Astrocyte of the spinal cord (primary cell): ENCODE results near the gene LRRK1.

Experiments
- DNase-seq: peaks from one replicate; pipeline ENCODE4 v3.0.0; 2011; ENCODE audit warnings: low read depth, low spot score
- H3K4me3 ChIP-seq: 2 replicates; pipeline ENCODE4 v1.5.1; 2011; ENCODE audit warnings: low read depth, mild to moderate bottlenecking, low read length, moderate library complexity
- CTCF ChIP-seq: IDR thresholded peaks from 2 replicates; pipeline ENCODE4 v1.5.1; 2012; ENCODE audit warnings: low read depth, mild to moderate bottlenecking, low read length, inconsistent platforms
- in situ Hi-C: cut with HindIII; loops from 2 replicates; pipeline ENCODE4 v1.10.0; 2017; ENCODE audit warnings: low sequenced_read_pairs

LRRK1 gene

DNA sequence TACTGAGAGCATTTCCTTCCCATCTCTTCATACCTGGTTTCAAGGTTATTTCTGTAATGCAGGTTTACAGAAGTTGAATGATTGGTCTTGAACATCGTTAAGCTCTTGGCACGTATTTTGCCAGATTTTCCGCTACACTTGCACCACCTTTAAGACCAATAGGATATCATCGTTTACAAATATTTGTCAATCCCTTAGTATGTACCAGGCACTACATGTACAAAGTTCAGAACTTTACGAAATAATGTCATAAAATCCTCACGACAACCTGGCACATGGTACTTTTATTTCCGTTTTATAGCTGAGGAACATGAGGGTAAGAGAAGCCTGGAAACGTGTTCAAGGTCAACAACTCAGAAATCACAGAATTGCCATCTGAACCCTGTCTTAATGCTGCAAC, 6.3 kb downstream of the LRRK1 start:
- TF ChIP-seq CTCF = no peak
- H3K4me3 ChIP-seq = no peak overlapping the region
- in situ Hi-C loops = no loop called here
- no peak for DNase-seq

DNA sequence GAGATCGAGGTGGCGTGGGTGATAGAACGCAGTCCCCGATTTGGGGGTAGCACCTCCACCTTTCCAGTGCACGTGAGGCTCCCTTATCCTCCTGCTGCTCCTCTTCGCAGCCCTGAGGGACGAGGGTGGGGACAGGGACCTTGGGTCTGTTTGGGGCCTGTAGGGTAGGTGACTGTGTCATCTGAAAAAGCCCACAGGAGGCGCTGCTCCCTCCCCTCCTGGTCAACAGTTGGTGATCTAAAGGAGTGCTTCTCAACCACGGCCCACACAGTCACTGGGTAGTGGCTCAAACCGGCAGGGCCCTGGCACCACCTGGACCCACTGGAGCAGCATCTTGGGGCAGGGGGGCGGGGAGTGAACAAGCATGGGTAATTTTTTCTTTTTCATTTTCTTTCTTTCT, 7.1 kb downstream of the LRRK1 start:
- in situ Hi-C loops = no loop called here
- DNase-seq = no peak
- no peak for TF ChIP-seq CTCF

DNA sequence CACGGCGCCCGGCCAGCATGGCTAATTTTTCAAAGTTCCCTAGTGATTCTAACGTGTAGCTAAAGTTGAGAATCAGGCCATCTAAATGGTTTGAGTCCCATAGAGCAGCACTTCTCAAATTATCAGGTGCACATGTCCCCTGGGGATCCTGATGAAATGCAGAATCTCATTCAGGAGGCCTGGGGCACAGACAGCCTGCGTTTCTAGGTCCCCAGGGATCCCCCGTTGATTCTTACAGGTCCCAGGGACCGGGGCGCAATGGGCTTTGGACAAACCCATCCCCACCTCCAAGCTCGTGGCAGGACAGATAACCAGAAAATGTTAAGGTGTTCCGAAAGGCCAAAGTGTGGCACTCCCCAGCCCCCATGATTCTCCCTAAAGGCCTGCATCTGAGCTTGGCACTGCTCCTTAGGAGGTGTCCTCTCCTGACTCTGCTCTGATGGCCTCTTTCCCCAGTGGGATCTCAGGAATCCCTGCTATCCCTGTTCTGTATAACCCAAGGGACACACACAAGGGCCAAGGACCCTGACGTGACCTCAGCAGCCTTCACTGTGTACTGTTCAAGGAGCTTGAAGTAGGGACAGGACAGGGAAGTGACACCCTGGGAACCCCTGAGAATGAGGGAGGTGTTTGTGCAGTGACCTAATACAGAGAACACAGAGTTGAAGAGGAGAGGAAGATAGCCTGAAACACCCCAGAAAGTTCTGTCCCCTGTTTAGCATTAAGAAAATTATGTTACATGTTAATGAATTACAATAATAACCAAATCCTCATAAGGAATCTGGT, 8.0 kb downstream of the LRRK1 start:
- DNase-seq = no peak
- in situ Hi-C loops = no loop called here
- TF ChIP-seq CTCF = no peak
- H3K4me3 ChIP-seq = no peak overlapping the region

More for the DNA sequence above, 7.1 kb downstream of the LRRK1 start:
- H3K4me3 ChIP-seq = no peak overlapping the region

- H3K4me3 ChIP-seq = no peak overlapping the region
- TF ChIP-seq CTCF = no peak
- no peak for DNase-seq
- in situ Hi-C loops = no loop called here
These were observed 9.6 kb downstream of the LRRK1 start for GRCh38 chr15:100928632-100929280.

DNA sequence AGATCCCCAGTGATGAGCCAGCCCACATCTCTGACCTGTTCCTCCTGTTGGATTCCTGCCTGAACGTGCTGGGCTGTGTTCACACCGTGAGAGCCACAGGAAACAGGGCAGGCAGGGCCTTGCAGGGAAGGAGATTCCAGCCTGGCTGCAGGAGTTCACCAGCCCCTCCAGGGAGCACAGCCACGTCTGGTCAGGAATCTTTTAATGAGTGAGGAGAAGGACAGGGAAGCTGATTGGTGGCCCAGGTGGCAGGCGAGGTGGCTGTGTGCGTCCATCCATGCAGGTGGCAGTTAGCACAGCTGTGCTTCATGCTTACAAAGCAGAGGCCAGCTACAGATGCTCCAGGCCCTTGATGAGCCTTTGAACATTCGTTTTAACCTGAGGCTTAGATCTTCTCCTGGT, 10.5 kb downstream of the LRRK1 start:
- in situ Hi-C loops = no loop called here
- H3K4me3 ChIP-seq = no peak overlapping the region
- DNase-seq = peak; percentile 9
- no peak for TF ChIP-seq CTCF

GRCh38 chr15:100930306-100930848, 11.2 kb downstream of the LRRK1 start:
- no peak overlapping the region for H3K4me3 ChIP-seq
- no peak for TF ChIP-seq CTCF
- in situ Hi-C loops = no loop called here
- no peak for DNase-seq
